HPDE6-E6E7 (cell line): ENCODE measurements around the gene MLYCD.
"Not testable (repeated sequence)": the region's sequence is repeated elsewhere in the genome, so short reads cannot be mapped to it uniquely, and the experiment has no call there.

Source experiments
- DNase-seq: peaks from one replicate; pipeline ENCODE4 v3.0.0; 2011; ENCODE audit warnings: missing footprints; ENCODE audit errors: extremely low spot score

The MLYCD gene

DNA sequence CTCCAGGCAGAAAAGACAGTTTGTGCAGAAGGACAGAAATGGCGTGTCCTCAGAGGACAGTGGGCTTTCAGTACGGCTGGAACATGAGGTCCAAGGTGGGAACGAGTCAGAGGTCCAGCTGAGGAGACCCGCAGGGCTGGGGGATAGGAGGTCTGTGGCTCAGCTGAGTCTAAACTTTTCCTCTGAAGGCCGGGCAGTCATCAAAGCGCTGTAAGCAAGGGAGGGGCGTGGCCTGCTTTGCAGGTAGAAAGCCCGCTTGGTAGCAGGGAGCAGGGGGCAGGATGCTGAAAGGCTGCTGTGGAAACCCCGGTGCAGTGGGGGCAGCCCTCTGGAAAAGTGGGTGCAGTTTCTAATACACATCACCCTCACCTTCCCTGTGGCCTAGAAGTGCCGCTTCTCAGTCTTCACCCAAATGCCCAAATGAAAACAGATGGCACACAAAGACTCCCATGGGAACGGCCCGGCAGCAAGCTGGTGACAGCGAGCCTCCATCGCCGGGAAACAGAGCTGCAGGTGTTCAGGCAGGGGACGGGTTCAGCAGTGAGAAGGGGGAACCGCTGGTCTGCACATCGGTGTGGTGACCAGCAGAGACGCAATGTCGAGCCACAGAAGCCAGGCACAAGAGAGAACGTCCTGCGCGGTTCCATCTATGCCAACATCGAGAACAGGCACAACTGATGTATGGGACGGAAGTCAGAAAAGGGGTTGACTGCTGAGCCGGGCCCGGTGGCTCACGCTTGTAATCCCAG, 41.9 kb downstream of the MLYCD start:
- no peak for DNase-seq

DNA sequence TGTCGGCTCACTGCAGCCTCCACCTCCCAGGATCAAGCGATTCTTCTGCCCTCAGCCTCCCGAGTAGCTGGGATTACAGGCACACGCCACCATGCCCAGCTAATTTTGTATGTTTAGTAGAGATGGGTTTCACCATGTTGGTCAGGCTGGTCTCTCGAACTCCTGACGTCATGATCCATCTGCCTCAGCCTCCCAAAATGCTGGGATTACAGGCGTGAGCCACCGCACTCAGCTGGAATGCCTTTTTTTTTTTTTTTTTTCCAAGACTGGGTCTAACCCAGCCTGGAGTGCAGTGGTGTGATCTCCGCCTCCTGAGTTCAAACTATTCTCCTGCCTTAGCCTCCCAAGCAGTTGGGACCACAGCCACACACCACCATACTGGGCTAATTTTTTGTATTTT, 42.6 kb downstream of the MLYCD start:
- DNase-seq: not testable (repeated sequence)

DNA sequence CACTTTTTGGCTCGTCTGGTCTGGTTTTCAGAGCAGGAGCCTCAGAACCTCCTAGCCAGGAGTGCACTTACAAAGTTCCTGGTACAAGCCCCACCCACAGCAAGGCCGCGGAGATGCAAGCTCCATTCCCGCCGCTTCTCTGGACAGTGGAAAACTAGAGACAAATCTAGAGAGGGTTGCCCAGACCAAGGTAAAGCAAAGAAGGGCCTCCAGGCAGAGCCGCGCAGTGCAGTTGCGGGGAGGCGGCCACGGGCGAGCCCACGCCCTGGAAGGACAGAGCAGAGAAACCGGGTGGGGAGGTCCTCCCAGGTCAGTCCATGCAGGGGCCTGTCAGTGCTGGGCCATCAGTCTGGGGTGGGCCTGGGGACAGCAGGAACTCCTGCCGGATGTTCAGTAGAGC, 43.2 kb downstream of the MLYCD start:
- DNase-seq: no peak

DNA sequence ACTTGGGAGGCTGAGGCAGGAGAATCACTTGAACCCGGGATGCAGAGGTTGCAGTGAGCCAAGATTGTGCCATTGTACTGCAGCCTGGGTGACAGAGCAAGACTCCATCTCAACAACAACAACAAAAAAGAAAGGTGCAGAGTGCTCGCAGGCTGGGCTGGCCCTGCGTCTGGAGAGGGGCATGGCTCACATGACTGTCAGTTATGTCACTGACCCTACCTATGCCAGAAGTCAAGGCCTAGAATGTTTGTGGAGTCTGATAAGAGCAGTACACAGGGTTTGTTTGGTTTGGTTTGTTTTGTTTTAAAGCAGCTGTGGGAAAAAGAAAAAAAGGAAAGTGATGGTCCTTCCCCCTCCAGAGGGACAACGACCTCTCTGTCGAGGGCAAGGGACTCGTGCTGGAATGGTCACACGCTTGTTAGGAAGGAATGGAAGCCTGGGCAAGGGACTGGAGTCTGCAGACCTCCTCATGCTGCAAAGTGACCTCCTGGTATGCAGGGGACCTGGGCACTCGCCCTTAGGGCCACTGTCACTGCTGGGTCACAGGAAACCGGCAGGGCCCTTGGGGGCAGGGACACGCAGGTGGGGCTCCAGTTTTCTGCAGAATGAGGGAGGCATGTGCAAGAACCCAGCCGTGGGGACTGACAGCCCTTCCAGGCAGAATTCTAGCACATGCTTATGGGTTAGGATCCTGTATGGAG, 44.0 kb downstream of the MLYCD start:
- no peak for DNase-seq

DNA sequence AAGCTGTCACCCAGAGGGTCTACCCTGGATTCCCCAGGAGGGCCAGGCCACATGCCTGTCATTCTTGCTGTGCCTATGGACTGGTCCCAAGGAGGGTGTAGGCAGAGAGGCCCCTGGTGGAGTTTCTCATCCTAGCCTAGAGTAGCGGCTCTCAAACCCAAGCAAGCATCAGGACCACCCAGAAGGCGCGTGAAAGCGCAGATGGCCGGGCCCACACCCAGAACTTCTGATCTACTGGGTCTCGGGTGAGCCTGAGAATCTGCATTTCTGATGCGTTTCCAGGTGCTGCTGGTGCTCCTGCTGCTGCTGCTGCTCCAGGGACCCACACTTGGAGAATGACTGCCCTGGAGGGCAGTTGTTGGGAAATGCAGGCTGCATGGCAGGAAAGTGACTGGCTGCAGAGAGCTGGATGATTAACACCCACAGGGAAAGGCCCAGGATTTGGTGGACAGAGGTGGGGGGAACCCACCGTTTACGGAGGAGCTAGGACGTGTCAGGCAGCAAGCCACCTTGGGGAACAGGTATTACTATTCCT, 44.7 kb downstream of the MLYCD start:
- DNase-seq: no peak

DNA sequence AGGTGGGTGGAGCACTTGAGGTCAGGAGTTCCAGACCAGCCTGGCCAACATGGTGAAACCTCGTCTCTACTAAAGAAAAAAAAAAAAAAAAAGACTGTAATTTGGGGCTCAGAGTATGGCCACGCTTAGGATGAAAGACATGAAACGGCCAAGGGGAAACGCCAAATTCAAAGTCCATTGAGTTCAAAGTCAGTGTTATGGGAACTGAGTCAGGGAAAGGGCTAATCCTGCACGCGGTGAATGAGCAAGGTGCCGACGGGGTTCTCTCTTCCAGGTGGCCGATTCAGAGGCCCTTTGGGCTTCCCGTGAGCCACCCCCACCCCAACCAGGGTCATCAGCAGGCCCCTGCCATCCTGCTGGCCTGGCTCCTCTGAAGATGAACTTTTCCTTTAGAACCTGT, 46.7 kb downstream of the MLYCD start:
- no peak for DNase-seq

DNA sequence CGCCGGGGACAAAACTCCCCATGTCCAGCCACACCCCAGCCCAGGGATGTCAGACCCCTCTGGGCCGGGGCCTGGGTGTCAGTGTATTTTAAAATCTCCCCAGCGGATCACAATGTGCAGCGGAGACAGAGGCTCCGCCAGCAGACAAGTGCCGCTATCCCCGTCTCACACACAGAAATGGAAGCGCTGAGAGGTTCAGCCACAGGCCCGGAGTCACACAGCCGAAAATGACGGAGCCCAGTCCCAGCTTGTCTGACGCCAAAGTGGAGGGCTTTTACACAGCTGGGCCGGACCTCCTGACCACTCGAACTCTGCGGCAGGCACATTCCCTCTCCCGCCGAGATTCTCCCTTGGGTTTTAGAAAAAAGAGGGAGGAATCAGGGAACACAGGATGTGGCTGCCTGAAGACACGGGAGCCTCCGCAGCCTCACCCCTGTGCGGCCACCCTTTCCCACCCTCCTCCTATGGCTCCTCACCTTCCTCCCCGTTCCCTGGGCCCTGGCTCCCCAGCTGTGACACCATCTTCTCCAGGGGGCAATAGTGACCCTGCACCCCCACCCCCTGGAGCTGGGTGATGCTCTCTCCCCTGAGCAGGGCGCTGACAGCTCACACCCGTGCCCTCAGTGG, 47.4 kb downstream of the MLYCD start:
- no peak for DNase-seq

DNA sequence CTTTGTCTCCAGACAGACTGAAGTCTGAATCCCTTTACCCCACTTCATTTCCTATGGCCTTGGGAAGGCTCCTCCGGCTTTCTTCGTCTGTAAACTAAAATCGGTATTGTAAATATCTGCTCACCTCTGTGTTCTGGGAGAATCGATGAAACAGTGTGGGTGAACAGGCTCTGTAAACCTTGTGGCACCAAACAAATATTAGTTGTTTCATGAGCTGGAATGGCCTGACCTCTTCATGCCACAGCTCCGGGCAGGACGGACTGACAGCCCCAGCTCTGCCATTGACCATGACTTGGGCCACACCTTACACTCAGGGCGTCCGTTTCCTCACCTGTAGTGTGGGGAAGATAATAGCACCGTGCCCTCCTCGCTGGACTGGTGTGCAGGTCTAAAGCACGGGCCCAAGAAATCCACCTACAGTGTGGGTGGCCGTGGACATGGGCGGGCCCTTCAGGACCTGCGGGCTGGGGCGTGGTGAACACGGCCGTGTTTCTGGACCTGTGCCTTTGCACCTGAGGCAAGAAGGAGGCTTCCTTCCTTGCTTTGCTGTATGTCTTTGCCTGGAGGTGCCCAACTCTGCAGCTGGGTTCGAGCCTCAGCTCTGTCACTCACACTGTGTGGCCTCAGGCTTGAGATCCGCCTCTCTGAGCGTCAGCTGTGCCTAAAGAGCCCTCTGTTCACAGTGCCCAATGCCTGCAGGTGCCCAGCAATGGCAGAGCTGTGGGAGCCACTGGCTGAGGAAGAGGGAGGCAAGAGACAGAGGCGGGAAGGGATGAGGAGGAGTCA, 48.1 kb downstream of the MLYCD start:
- no peak for DNase-seq

DNA sequence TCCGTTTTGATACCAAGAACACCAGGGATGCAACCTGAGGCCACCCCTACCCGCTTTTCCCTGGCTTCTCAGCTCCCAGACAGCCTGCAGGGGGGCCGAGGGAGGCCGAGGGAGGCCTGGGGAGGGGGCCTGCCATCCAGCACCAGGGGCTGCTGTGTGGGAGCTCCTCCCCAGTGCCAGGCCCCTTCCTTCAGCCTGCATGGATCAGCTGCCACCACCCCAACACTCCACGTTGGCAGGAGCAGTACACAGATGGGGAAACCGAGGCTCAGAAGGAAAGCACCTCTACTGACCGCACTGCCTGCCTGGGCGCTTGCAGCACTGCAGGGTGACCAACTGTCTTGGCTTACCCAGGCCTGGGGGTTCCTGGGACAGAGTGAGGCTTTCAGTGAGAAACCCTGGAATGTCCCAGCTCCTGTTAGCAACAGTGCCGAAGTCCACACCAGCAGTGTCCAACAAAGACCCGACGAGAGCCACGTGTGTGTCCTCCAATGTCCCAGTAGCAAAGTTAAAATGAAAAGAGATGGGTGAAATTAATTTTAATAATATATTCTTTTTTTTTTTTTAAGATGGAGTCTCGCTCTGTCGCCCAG, 48.8 kb downstream of the MLYCD start:
- DNase-seq: no peak

DNA sequence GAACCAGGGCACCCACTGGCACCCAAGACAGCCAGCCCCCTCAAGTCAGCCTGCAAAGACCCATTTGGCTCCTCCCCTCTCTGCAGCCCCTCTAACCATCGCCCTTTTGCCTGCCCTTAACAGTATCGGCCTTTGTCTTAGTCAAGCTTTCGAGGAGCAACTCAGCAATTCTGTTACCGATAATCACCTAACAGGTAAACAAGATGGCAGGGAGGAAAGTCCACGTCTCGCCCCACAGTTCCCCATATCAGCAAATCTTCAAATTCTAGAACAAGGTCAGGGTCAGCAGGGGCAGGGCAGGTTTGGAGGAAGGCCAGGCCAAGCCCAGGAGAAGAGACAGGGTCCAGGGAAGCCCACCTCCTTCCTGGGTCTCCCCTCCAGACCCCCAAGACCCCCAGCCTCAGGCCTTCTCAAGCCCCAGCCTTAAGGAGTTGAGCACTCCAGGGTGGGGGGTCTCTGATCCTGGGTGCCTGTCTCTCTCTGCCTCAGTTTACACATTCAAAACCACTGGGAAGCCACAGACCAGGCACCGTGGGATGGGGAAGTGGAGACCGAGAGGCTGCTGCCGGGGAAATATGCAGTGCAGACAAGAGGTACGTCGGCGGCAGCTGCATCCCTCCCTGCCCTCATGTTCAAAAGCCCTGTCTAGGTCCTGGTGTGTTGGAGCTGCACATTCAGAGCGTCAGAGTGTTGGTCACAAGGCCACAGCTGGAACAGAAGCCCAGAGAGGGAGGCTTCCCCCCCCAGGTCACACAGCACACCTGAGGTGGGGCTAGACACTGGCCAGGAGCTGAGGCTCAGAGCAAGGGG, 50.2 kb downstream of the MLYCD start:
- no peak for DNase-seq

DNA sequence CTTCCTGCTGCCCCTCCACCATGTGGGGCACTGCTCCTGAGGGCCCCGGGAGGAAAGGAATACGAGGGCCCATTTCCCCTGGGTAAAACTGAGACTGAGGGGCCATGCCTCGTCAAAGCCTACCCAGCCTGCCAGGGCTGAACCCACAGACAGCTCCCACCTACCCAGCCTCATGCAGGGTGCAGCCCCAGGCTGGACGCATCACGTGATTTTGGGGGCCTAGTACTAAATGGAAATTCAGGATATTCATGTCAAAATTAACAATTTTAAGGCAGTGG, 50.7 kb downstream of the MLYCD start:
- no peak for DNase-seq

DNA sequence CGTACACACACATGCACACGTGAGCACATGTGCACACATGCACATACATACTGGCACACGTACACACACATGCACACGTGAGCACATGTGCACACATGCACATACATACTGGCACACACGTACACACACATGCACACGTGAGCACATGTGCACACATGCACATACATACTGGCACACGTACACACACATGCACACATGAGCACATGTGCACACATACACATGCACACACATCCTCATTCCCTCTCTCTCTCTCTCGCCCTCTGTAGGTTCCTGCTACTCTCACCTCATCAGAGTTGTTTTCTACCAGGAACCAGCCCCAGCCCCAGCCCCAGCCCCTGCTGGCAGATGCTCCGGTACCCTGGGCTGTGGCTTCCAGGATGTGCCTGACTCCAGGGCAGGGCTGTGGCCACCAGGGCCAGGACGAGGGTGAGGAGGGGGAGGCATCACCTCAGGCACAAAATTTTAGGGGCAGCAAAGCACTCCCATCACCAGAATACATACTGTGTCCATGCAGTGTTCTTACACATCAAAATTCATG, 52.0 kb downstream of the MLYCD start:
- not testable (repeated sequence) for DNase-seq

DNA sequence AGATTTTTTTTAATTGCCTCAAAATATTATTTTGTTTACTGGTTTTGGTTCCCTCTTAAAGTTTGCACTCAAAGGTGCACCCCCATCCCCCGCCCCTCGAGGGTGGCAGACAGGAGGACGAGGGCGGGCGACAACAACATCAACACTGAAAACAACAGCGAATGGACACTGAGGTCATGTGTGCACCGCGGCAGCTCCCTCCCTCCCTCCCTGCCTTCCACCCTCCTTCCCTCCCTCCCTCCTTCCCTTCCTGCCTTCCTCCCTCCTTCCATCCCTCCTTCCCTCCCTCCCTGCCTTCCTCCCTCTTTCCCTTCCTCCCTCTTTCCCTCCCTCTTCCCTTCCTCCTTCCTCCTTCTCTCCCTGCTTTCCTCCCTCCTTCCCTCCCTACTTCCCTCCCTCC, 52.6 kb downstream of the MLYCD start:
- DNase-seq: no peak

DNA sequence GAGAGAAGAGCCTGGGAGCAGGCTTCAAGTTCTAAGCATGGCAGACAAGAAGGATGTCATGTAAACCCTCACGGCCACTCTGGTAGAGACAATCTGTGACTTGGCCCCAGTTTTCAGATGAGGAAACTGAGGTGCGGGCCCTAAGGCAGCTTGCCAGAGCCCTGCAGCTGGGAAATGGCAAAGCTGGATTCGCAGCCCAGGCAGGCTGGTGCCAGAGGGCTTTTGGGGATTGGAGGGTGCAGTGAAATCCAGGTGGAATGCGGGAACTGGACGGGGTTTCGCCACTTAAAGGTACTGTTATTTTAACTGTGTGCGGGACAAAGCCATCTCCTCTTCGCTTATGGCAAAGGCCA, 53.6 kb downstream of the MLYCD start:
- DNase-seq: no peak

DNA sequence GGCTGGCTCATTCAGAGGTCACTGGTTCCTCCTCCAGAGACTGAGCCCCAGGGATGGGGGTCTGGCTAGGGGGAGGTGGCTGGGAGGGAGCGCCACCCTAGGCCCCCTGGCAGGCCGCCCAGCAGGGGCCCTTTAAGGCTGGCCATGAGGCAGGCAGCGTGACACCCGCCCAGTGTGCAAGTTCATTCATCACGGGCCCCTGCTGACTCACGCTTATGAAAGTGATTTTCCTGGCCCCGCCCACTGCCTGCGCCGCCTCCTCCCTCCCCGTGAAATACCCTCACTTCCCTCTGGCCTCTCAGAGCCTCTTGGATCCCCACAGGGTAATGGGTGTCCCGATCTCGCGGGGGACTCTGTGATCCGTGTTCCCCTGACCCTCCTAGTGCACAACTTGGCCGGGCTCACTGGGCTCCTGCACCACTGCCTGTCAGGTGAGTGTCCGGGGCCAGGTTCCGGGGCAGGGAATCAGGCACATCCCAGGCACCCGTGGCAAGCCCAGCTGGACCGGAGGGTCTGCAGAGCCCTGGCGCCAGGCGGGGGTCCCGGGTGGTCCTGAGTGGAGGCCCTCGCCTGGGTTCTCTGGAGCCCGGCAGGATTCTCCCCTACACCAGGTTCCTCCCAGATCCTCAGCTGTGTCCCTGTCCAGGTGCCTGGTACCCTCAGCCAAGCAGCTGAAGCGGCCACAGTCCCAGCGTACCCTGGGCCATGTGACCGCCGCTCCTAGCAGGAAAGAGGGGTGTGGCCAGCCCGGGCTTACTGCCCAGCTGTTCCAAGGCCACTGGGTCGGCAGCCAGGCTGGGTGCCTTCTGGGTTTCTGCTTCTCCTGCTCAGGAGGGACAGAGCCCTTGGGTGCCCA, 54.3 kb downstream of the MLYCD start, which contains the start of gene OSGIN1:
TSS of gene OSGIN1 (plus strand) at position 301 of the 856 bp plus-strand sequence. CDS start 4,432 bp downstream, outside the sequence.
- peak; percentile 96 for DNase-seq

DNA sequence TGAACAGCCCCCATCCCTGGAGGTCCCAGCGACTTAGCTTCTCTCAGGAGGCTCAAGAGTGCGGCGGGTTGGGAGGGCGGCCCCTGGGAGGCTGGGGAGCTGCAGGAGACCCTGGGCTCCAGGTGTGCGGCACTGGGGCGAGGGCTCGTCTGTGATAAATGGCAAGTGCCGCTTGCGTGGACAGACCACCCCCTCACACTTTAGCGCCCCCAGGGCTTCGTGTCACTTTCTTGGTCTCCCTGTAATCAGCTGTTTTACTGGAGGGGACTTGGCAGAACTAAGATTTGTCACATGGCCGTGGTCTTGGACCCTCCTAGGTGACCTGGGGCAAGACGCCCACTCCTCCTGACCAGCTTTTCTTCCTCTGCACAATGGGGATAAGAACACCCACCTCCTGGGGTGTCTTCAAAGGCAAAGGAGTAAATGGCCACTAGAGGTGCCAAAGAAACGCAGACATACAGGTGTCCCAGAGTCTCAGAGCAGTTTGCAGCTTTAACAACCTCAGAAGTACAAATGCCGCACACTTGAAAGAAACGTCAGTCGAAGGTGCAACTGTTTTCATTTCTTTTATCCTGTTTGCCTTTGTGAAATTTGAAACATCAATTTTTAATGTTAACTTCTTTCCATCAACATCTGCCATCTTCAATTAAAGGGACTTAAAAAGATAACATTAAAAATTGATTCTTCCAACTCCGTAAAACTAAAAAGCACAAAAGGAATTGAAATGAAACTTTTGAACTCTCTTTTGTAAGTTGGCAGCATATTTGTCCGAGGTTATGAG, 55.1 kb downstream of the MLYCD start:
- DNase-seq: peak; percentile 76

DNA sequence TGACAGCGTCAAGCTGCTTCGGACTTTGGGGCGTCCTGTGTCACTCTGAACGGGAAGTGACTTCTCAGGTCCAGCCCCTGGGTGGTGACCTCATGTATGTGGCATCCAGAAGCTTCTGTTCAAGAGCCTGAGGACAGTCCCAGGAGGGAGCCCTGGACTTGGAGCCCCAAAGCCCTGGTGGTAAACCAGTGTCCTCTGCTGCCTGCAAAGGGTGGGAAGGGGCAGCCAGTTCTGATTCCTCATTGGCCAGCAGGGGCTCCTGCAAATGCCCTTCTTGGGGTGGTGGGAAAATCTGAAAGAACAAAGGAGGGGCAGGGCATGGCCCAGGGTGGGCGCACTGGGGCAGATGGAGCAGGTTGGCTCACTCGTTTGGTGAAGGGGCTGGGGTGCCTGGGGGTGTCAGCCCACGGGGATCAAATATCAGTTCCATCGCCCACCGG, 55.7 kb downstream of the MLYCD start:
- DNase-seq: peak; percentile 47

DNA sequence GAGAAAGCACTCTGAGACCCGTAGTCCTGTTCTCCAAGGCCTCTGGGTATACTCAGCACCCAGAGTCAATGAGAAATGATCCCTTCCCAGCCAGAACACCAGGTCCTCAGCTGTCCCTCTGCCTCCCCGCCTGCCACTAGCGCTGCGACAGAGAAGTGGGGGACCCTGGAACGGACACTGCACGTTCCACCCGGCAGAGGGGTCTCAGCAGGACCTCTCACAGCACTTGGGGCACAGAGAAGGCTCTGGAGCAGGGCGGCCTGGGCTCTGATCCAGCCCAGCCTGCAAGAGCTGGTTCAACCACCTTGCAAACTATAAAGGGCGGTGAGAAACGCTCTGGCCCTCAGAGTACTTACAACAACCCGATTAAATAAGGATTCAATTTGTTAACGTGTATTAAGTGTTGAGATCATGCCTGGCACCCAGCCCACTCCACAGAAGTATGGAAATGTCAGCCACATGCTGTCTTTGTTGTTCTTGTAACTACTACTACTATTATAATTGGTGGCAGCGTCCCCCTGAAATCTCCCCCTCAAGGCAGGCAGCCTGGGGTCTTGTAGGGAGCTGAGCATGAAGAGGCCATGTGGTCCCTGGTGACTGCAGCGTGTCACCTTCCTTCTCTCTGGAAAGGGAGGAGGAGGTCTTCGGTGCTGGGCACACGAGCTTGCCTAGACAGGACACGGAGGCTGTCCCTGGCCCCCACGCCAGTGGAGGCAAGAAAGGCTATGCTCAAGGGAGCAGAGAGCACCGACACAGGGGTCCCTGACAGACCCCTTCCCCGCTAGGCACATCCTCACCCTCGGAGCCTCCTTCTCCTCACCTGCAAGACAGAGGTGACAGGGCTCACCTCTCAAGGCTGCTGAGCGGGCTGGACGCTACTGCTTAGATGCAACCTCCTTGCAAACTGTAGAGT, 56.6 kb downstream of the MLYCD start:
- no peak for DNase-seq
